ENCODE measurements around the gene ZFAND6.

DNA sequence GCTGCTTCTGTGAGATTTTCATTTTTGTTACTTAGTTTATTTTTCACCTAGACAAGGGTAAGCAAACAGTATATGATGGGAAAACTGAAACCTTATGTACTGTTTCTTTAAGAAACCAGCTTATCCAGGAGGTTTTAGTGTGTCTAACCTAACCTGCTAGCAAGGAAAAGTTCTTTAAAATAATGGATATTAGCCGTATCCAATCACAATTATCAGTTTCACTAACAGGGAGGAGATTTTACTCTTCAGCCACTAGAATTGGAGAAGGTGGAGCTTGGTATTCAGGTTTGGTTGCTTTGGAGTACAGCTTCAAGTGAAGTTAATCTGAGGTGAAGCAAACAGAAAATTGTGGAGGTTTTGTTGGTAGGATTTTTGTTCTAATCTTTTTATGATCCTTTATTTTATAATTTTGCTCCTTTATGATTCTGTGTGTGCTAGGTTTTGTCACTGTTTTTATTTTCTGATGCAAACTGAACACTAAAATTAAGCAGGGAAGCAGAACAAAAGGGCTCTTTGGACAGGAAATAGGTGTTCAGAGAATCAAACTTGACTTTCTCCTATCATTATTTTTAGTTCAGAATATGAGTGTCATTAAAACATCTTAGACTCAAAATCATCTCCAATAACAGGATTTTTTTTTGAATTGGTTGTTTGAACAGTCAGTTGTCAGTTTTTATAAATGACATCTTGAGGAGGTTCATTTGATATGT, 13.0 kb downstream of the ZFAND6 start:
- TF ChIP-seq CTCF (conservative IDR thresholded peaks at IDR 0.05; ENCODE audit: low read length): no peak
- TF ChIP-seq EZH2phosphoT487 (IDR thresholded peaks at IDR 0.05; ENCODE audit: borderline replicate concordance, low read depth, low read length): no peak

All from OCI-LY7 (cell line).